ENCODE measurements around the gene SERPINB7. TPM values are rescaled to one million over a fixed set of nuclear protein-coding genes. Genes with fewer than 3 reads are reported as not detected.

The SERPINB7 gene
- total RNA-seq, 1 experiment from 2014 or later: not detected

- H3K4me1 Mint-ChIP-seq: peaks cover 9 to 14% of the 10 kb centered on the region in 2 experiments
- H3K79me1 ChIP-seq (ENCODE audit: insufficient read depth, low read depth, low read length, poor library complexity, severe bottlenecking): no peaks in the 10 kb centered on the region
- H3K23ac ChIP-seq (ENCODE audit: insufficient read length, low read depth, low read length): no peak overlapping the region
- H4K8ac ChIP-seq (replicated peaks; ENCODE audit: insufficient read length, low read depth, low read length): no peak overlapping the region
- H3K23me2 ChIP-seq (ENCODE audit: insufficient read length, low read depth, low read length, poor library complexity, severe bottlenecking): no peaks in the 10 kb centered on the region
- no peaks in the 10 kb centered on the region for H3K9me3 ChIP-seq (ENCODE audit: control insufficient read depth, low read depth, low read length)
- peaks cover 1% of the 10 kb centered on the region for H3K27me3 Mint-ChIP-seq (ENCODE audit: low read depth)
- DNase-seq: no peak
- no peaks in the 10 kb centered on the region for H3K27me3 ChIP-seq (ENCODE audit: insufficient read depth, low read length)
- no peak overlapping the region for H2BK20ac ChIP-seq (ENCODE audit: low read depth, low read length, poor library complexity, severe bottlenecking)
- H3K56ac ChIP-seq (ENCODE audit: insufficient read length, low read depth, low read length): no peak overlapping the region
- H3K14ac ChIP-seq (ENCODE audit: insufficient read depth, low read length): no peak overlapping the region
- no peak overlapping the region for H2AFZ ChIP-seq (ENCODE audit: low read length)
- no peak overlapping the region for H3K18ac ChIP-seq (ENCODE audit: insufficient read length, low read depth, low read length)
- H3K79me2 ChIP-seq (ENCODE audit: insufficient read depth, low read length): no peaks in the 10 kb centered on the region
- H2BK5ac ChIP-seq (ENCODE audit: insufficient read length, low read length): no peak overlapping the region
- no peak overlapping the region for H3K27ac ChIP-seq (ENCODE audit: insufficient read length, low read depth, low read length)
- no peak overlapping the region for H3K4me2 ChIP-seq (ENCODE audit: insufficient read depth, insufficient read length, low read length)
- H4K5ac ChIP-seq (ENCODE audit: insufficient read length, low read depth, low read length): no peak overlapping the region
- H3K4ac ChIP-seq (ENCODE audit: low read depth, low read length): no peak overlapping the region
- no peak for TF ChIP-seq CTCF (conservative IDR thresholded peaks at IDR 0.05)
- H4K20me1 ChIP-seq (ENCODE audit: control insufficient read depth, insufficient read depth, insufficient read length): no peaks in the 10 kb centered on the region
- no peak overlapping the region for H3K4me3 Mint-ChIP-seq
- no peak overlapping the region for H3K9ac ChIP-seq (ENCODE audit: extremely low read depth, insufficient read length, low read length)
- H3T11ph ChIP-seq (ENCODE audit: low read length): no peak overlapping the region
- no peaks in the 10 kb centered on the region for H3K36me3 Mint-ChIP-seq (ENCODE audit: insufficient read depth in 1 of 3, low read depth in 3 of 3)
- no peak overlapping the region for H2BK120ac ChIP-seq (ENCODE audit: low read depth, low read length, poor library complexity, severe bottlenecking)
- H2AK5ac ChIP-seq (ENCODE audit: insufficient read length, low read length): no peak overlapping the region
- H2BK12ac ChIP-seq (ENCODE audit: insufficient read length, low read depth, low read length): no peak overlapping the region
- H2BK15ac ChIP-seq (ENCODE audit: low read depth, low read length): no peak overlapping the region
- H3K27ac Mint-ChIP-seq: no peak overlapping the region
- WGBS (ENCODE audit: extremely low coverage, insufficient read length, low lambda C conversion rate): no CpG with 5 or more reads among the region's 3 CpGs
- H4K91ac ChIP-seq (ENCODE audit: insufficient read length, low read depth, low read length): no peak overlapping the region
- no peaks in the 10 kb centered on the region for H3K4me1 ChIP-seq (ENCODE audit: insufficient read depth, low read length)
- no peaks in the 10 kb centered on the region; a peak in 2 of 5 replicates for H3K9me3 Mint-ChIP-seq
Observed at GRCh38 chr18:63725682-63726480, 49.3 kb upstream of the SERPINB7 start.

Measured in H9 (cell line).